OCI-LY1 (cell line): Measurements from ENCODE around the gene MINK1.

ENCODE experiments used
- H2AFZ ChIP-seq: fragments of 200-600 bp; sonication (generic), shearing (Covaris generic); 2 replicates; pipeline ENCODE4 v1.6.0; 2014; ENCODE audit warnings: antibody characterized with exemption, mild to moderate bottlenecking, low read length
- H3F3A ChIP-seq: fragments of 200-600 bp; sonication (generic), shearing (Covaris generic); 2 replicates; pipeline ENCODE4 v1.6.0; 2014; ENCODE audit warnings: mild to moderate bottlenecking, antibody characterized with exemption, low read length, moderate library complexity; ENCODE audit not compliant: insufficient read depth
- H3K27ac ChIP-seq: fragments of 200-600 bp; sonication (generic); 2 replicates; pipeline ENCODE4 v1.5.1; 2014; ENCODE audit warnings: low read length, mixed run types, mild to moderate bottlenecking, low read depth; ENCODE audit not compliant: poor library complexity, severe bottlenecking
- H3K27me3 ChIP-seq: fragments of 200-600 bp; sonication (generic); 2 replicates; pipeline ENCODE4 v1.6.0; 2014; ENCODE audit warnings: antibody characterized with exemption, mild to moderate bottlenecking, low read length, moderate library complexity; ENCODE audit not compliant: insufficient read depth
- H3K36me3 ChIP-seq: fragments of 200-600 bp; sonication (generic); 2 replicates; pipeline ENCODE4 v1.6.1; 2014; ENCODE audit warnings: mild to moderate bottlenecking, antibody characterized with exemption, low read length, moderate library complexity, mixed read lengths; ENCODE audit not compliant: insufficient read depth
- H3K4me1 ChIP-seq: fragments of 200-600 bp; sonication (generic); 2 replicates; pipeline ENCODE4 v1.5.1; 2014; ENCODE audit warnings: mild to moderate bottlenecking, low read length, moderate library complexity; ENCODE audit not compliant: insufficient read depth, severe bottlenecking
- H3K4me2 ChIP-seq: fragments of 200-600 bp; sonication (generic), shearing (Covaris generic); 2 replicates; pipeline ENCODE4 v1.6.1; 2014; ENCODE audit warnings: low read length
- H3K4me3 ChIP-seq: fragments of 200-600 bp; sonication (generic); 2 replicates; pipeline ENCODE4 v1.5.1; 2014; ENCODE audit warnings: low read length, low read depth, mild to moderate bottlenecking, mixed read lengths; ENCODE audit not compliant: poor library complexity, severe bottlenecking
- H3K79me2 ChIP-seq: fragments of 200-600 bp; shearing (Covaris generic); 2 replicates; pipeline ENCODE4 v1.6.1; 2016; ENCODE audit warnings: mixed run types, low read length, mixed read lengths; ENCODE audit not compliant: insufficient read depth
- H3K9ac ChIP-seq: fragments of 200-600 bp; sonication (generic), shearing (Covaris generic); 2 replicates; pipeline ENCODE4 v1.6.1; 2014; ENCODE audit warnings: mild to moderate bottlenecking, low read length, mixed read lengths
- H3K9me2 ChIP-seq: fragments of 200-600 bp; sonication (generic), shearing (Covaris generic); 2 replicates; pipeline ENCODE4 v1.6.1; 2014; ENCODE audit warnings: low read depth, mild to moderate bottlenecking, low read length, mixed read lengths
- H3K9me3 ChIP-seq: fragments of 200-600 bp; shearing (Covaris generic); 2 replicates; pipeline ENCODE4 v1.6.1; 2014; ENCODE audit warnings: low read length, mixed read lengths
- H4K20me1 ChIP-seq: fragments of 200-600 bp; sonication (generic), shearing (Covaris generic); 2 replicates; pipeline ENCODE4 v1.6.0; 2016; ENCODE audit warnings: mild to moderate bottlenecking, low read length; ENCODE audit not compliant: insufficient read depth
- CTCF ChIP-seq: fragments of 200-600 bp; sonication (generic), shearing (Covaris generic); IDR thresholded peaks from 2 replicates; pipeline ENCODE4 v1.5.1; 2017; ENCODE audit warnings: mild to moderate bottlenecking, antibody characterized with exemption, low read length, moderate library complexity, mixed read lengths
- EZH2 ChIP-seq: fragments of 200-600 bp; sonication (generic), shearing (Covaris generic); IDR thresholded peaks from 2 replicates; pipeline ENCODE4 v1.8.0; 2017; ENCODE audit warnings: borderline replicate concordance, mixed run types, mild to moderate bottlenecking, antibody characterized with exemption, low read length, moderate library complexity, mixed read lengths

MINK1 gene

GRCh38 chr17:4816826-4817225 lies 16.3 kb upstream of the MINK1 start:
- no peak for TF ChIP-seq CTCF
- H3K4me3 ChIP-seq: no peak overlapping the region
- H4K20me1 ChIP-seq: no peaks in the 10 kb centered on the region
- no peak overlapping the region for H3K9ac ChIP-seq
- no peaks in the 10 kb centered on the region for H3K9me2 ChIP-seq
- no peaks in the 10 kb centered on the region for H3K27me3 ChIP-seq
- no peaks in the 10 kb centered on the region for H3K9me3 ChIP-seq
- no peak overlapping the region for H2AFZ ChIP-seq
- H3K4me1 ChIP-seq: no peaks in the 10 kb centered on the region
- H3K79me2 ChIP-seq: no peaks in the 10 kb centered on the region
- H3K36me3 ChIP-seq: no peaks in the 10 kb centered on the region; the same call in 1 of the 2 replicates
- no peaks in the 10 kb centered on the region for H3F3A ChIP-seq
- H3K4me2 ChIP-seq: no peak overlapping the region
- no peak overlapping the region for H3K27ac ChIP-seq

DNA sequence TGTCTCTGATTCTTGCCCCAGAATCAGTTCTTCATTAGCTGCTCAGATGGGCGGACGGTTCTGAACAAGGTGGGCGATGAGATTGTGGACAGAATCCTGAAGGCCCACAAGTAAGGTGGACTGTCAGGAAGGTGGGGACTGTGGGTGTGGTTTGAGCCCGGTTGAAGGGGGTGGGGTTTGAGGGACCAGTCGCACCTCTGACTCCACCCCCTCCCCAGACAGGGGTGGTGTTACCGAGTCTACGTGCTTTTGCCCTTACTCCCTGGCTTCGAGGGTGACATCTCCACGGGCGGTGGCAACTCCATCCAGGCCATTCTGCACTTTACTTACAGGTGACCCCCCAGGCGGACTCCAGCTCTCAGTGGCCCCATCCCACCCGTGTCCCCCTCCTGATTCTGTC lies 14.9 kb upstream of the MINK1 start:
- Histone ChIP-seq H4K20me1 (no peaks in the 10 kb centered on the region), H2AFZ (no peak overlapping the region), H3K9me2 (no peaks in the 10 kb centered on the region), H3K4me1 (no peaks in the 10 kb centered on the region), H3K9ac (no peak overlapping the region), H3K36me3 (no peaks in the 10 kb centered on the region; the same call in 1 of the 2 replicates), H3K9me3 (no peaks in the 10 kb centered on the region), H3K4me3 (no peak overlapping the region), H3K27ac (no peak overlapping the region), H3K27me3 (no peaks in the 10 kb centered on the region), H3K79me2 (no peaks in the 10 kb centered on the region), H3F3A (no peaks in the 10 kb centered on the region), H3K4me2 (no peak overlapping the region)
- TF ChIP-seq EZH2 (no peak), CTCF (no peak)

- TF ChIP-seq EZH2: no peak
- no peak for TF ChIP-seq CTCF
- H3K9ac ChIP-seq: no peak overlapping the region
- H4K20me1 ChIP-seq: no peaks in the 10 kb centered on the region
- no peaks in the 10 kb centered on the region for H3K4me1 ChIP-seq
- no peaks in the 10 kb centered on the region for H3K27me3 ChIP-seq
- H3K4me3 ChIP-seq: no peak overlapping the region
- H3K36me3 ChIP-seq: no peaks in the 10 kb centered on the region
- H3K4me2 ChIP-seq: no peak overlapping the region
- H2AFZ ChIP-seq: no peak overlapping the region
- no peaks in the 10 kb centered on the region for H3K79me2 ChIP-seq
- H3K27ac ChIP-seq: no peak overlapping the region
- H3K9me3 ChIP-seq: no peaks in the 10 kb centered on the region
- H3K9me2 ChIP-seq: no peaks in the 10 kb centered on the region
- H3F3A ChIP-seq: no peaks in the 10 kb centered on the region
These were observed 10.3 kb upstream of the MINK1 start for GRCh38 chr17:4822835-4823234.
